ENCODE measurements around the gene HM13.
A peak's percentile ranks its signal among the peaks of the same experiment; 100 is the strongest.
"Not testable (repeated sequence)": the region's sequence is repeated elsewhere in the genome, so short reads cannot be mapped to it uniquely, and the experiment has no call there.

Gene HM13, protein sequence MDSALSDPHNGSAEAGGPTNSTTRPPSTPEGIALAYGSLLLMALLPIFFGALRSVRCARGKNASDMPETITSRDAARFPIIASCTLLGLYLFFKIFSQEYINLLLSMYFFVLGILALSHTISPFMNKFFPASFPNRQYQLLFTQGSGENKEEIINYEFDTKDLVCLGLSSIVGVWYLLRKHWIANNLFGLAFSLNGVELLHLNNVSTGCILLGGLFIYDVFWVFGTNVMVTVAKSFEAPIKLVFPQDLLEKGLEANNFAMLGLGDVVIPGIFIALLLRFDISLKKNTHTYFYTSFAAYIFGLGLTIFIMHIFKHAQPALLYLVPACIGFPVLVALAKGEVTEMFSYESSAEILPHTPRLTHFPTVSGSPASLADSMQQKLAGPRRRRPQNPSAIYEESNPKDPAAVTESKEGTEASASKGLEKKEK

DNA sequence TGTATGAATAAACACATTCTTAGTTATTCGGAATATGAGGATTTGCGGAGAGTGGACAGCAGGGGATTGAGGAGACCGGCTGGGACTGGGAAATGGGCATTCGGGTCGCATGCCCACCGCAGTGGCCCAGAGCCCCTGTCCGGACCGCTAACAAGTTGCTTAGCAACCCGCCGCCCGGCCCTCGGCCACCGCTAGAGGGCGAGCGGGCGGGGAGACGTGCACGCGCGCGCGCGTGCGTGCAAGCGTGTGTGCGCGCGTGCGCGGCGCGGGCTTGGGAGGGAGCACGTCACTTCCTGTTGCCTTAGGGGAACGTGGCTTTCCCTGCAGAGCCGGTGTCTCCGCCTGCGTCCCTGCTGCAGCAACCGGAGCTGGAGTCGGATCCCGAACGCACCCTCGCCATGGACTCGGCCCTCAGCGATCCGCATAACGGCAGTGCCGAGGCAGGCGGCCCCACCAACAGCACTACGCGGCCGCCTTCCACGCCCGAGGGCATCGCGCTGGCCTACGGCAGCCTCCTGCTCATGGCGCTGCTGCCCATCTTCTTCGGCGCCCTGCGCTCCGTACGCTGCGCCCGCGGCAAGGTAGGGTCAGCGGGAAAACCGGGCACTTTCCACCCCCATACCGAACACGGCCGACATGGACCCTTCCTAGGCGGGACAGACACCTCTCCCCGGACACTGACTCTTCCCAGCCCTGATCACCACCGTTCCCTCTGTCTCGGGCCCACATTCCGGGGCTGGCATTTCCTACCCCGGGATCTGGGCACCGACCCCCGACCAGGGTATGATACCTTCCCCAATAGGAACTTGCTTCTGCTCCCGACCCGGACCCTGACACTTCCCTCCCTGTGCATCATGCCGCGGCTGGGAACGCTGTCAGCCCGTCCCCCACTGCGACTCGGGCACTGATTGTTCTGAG is at the start of gene HM13:
TSS of gene HM13 (plus strand) at position 289 of the 918 bp plus-strand sequence. CDS start at position 399, 110 bp downstream.
- DNase-seq = peak; percentile 29 to 94 (median 86)

DNA sequence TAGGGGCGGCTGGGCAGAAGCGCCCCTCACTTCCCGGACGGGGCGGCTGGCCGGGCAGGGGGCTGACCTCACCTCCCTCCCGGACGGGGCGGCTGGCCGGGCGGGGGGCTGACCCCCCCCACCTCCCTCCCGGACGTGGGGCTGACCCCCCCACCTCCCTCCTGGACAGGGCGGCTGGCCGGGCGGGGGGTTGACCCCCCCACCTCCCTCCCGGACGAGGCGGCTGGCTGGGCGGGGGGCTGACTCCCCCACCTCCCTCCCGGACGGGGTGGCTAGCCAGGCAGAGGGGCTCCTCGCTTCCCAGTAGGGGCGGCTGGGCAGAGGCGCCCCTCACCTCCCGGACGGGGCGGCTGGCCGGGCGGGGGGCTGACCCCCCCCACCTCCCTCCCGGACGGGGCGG is 43.3 kb upstream of the HM13 start:
- not testable (repeated sequence) for DNase-seq

DNA sequence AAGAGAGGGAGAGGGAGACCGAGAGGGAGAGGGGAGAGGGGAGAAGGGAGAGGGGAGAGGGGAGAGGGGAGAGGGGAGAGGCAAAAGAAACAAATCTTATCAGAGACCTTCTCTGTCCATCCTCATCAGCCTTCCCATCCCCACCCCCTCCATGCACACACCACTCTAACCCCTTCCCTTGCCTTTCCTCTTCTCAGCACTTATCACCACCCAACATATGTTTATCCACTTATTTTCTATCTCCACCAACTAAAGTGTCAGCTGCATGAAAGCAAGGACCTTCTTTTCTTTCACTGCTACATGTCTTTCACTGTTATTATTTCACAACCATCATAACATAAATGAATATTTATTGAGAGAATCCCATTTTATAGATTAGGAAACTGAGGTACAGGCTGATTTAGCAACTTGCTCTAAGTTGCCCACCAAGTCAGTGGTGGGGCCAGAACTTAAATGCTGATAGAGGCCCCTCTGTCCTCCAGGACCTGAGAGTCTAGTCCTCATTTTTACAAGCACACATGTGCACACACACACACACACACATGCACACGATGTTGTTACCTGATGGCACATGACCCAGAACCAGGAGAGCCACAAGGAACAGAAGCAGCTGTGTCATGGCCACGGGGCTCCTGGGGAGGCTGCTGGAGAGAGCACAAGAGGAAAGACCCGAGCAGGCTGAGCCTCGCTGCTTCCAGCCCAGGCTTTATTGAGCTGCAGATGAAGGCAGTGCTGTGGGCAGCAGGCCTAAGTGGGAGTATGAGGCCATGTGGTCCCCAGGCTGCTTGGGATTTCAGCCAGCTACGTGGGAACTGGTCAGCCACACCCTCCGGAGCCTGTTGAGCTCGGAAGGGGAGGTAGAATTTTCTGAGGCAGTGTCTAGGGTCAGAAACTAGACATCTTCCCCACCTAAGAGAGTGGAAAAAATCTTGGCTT is 41.6 kb upstream of the HM13 start:
- no peak for DNase-seq

DNA sequence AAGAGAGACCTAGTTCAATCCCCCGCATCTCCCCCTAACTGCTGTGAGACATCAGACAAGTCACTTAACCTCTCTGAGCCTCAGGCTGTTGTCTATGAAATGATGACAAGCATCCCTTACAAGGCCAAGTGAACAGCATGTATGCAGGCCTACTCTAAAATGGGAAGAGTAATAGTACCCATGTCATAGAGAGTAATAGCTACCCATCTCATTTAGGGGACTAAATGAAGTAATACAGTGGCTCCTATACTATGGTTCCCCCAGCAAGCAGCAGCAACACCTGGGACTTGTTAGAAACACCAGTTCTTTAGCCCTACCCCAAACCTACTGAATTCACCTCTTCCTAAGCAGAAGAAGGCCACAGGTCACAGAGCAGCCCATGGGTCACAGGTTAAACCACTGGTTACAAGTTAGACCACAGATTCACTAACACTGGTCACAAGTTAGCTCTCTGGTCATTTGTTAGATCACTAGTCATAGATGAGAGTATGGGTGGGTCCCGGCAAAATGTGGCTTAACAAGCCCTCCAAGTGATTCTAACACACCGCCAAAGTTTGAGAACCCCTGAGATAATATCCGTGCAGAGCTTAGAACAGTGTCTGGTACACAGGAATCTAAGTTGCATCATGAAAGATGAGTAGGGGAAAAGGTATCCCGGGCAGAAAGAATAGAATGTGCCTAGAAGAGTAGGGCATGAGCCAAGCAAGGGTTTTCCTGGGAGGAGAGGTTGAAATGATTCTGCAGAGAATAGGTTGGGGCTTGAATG is 40.7 kb upstream of the HM13 start:
- no peak for DNase-seq

DNA sequence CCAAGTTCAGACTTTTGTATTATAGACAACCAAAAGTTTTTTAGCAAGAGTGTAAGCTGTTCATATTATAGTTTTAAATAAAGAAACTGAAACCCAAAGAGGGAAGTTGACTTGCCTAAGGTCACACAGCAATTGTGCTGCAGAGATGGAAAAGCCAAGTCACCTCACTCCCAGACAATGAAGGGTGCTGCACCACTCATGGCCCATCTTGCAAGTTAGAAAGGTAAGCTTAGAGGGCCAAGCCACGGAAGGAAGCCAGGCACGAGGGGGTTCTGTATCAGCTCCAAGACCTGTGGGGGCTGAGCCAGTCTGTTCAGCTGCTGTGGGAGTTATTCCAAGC is 40.2 kb upstream of the HM13 start:
- DNase-seq = no peak

DNA sequence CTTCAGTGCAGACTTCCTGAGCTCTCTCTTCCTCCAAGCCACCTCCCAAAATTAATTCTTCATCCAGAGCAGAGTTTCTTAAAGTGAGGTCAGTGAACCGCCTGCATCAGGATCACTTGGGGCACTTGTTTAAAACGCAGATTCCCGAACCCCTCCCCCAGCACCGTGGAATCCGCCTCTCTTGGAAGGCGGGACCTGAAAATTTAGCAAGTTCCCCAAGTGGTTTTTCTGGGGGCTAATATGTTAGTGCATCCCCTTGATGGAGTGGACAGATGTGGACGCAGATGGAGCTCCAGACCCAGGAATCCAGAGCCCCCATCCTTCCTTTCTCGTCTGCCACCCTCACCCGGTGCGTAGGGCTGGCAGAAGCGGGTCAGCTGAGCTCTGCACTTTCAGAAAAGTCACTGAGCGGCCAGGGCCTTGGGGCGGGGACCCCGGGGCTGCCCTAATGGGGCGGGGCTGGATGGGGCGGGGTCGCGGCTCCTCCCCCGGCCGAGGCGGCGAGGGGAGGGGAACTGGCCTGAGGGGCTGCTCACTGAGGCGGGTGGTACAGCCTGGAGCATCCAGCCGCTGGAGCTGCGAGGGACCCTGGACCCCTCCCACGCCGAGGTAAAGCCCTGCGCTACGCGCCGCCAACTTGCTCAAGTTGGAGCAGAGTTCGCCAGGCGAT is 39.3 kb upstream of the HM13 start, which contains the start of the genes DEFB124 and REM1:
TSS of gene DEFB124 (minus strand) at position 370 of the 670 bp plus-strand sequence. CDS start 2,114 bp downstream, outside the sequence.
TSS of gene REM1 (plus strand) at position 531 of the 670 bp plus-strand sequence. CDS start 1,158 bp downstream, outside the sequence.
- no peak for DNase-seq

DNA sequence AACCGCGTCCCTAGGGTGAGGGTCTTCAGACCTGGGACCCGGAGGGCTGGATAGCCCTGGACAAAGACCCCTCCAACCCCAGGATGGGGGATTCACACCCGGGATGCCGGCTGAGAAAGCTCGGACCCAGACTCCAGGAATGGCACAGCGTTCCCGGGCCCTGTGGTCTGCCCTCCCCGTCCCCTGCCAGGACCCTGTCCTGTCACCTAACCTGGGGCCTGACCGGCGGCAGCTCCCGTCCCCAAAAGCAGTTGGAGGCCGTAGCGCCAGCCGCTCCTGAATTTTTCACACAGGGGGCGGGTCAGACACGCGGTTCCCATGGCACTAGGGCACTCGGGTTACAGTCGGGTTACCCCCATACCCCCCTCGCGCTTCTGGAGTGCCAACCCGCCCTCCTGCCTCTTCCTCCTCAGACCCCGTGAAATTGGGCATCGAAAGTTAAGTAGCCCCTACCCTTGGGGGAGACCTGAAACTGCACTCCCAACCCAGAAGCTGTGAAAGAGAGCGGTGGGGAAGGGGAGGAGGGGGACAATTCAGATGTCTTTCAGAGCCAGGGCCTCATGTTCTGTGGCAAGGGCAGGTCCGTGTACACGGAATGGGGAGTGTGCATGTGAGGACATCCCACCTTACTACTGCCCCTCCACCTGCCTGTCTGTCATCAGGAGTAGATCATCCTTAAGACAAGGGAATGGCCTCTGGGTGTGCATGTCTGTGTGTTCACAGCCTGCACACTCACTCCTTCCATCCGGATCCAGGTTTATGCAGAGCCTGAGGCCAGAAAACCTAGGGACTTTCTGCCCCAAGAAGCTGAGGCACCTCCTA is 38.6 kb upstream of the HM13 start:
- DNase-seq = no peak

DNA sequence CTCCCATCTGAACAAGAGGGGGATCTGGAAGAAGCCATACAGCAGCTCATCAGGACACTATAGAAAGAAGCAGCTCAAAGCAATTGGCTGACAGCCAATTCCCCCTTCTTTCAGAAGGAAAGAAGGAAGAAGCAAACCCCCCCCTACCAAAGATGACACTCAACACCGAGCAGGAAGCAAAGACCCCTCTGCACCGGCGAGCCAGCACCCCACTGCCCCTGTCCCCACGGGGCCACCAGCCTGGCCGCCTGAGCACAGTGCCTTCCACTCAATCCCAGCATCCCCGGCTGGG is 38.0 kb upstream of the HM13 start:
- DNase-seq = no peak

DNA sequence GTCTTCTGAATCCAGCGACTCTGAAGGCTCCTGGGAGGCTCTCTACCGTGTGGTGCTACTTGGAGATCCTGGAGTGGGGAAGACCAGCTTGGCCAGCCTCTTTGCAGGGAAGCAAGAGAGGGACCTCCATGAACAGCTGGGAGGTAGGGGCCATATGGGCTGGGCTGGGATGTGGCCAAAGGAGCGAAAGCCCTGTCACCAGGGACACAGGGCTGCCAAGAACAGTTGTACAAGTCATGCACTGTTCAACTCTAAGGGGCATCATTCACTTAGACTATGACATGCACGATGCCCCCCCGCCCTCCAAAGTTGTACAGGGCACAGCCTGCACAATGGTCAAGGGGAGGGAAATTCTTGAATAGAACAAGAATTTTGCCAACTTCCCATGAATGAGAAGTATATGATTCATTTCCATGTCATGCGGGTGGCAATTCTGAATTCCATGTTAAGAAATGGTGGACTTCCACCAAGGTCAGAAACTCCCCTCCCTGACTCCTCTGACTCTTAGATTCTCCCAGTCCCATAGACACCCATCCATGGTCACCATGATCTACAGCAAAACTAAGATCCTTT is 37.5 kb upstream of the HM13 start:
- no peak for DNase-seq

DNA sequence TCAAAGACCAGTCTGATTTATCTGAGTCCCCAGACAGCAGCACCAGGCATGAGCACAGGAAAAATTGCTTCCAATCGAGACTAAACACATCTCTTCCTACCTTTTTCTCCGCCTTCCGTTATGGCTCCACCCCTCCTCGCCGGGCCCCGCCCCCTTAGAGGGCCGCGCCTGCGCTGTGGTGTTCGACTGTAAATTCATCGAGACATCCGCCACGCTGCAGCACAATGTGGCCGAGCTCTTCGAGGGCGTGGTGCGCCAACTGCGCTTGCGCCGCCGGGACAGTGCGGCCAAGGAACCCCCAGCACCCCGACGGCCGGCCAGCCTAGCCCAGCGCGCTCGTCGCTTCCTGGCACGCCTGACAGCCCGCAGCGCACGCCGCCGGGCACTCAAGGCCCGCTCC is 30.2 kb upstream of the HM13 start:
- DNase-seq = no peak

DNA sequence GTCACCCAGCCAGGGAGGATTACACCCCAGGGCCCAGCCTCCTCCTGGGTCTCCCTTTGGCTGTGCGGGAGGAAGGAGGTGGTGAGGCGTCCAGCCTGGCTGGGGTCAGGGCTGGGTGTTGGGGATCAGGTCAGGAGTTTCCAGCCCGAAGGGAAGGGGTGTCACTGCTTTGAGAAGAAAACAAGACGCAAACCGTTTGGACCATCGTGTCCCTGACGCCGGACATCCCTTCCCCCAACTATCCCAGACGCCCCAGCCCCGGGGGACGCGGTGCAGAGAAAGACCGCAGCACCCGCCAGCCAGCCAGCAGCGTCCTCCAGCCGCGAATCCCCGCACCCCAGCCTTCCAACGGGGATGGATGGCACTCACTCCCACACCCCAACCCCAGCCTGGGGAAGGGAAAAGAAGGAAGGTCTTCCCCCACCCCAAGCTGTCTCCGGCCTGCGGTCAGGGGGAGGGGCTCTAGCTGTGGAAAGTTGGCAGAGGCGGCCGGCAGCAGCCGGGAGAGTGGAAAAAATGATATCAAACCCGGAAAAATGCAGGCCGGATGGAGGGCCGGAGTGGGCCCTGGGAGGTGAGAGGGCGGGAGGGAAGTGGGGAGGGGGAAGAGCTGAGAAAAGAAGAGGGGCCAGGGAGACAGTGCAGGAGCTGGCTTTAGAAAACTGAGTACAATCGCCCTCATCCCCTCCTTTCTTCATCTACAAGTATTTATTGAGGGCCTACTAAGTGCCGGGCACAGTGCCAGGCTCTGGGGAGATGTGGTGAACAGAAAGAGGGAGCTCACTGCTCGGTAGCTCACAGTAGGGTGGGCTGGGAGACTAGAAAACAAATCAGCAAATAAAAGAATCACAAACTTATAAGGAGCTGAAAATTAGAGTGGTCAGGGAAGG is 28.5 kb upstream of the HM13 start:
- peak in 1 of 14 donors; percentile 13 for DNase-seq

DNA sequence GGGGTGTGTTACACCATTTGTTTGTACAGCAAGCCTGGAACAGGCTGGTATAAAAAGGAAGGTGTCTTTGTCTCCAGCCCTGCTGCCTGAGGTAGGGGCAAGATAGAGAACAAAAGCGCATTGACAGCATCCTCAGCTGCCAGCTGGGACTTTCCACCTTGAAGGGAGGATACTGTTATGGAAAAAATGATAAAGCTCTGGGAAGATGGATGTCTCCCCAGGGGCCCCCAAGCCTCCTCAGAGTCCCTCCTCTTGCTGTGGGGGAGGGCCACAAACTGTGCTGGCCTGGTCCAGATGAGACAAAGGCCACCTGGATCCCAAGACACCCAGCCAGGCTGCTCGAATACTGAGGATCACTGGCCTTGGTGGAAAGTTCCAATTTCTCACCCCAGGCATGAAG is 26.1 kb upstream of the HM13 start:
- no peak for DNase-seq

DNA sequence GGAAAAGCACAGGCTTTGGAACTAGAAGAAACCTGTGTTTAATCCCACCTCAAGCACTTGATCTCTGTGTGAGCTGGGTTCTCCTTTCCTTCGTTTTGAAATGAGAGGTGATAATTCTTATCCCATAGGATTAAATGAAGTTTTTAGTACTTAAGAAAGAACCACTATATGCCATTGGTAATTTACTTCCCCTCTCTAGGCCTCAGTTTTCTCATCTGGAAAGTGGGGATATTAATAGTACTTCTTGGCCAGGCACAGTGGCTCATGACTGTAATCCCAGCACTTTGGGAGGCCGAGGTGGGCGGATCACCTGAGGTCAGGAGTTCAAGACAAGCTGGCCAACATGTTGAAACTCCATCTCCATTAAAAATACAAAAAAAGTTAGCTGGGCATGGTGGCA is 25.1 kb upstream of the HM13 start:
- no peak for DNase-seq

DNA sequence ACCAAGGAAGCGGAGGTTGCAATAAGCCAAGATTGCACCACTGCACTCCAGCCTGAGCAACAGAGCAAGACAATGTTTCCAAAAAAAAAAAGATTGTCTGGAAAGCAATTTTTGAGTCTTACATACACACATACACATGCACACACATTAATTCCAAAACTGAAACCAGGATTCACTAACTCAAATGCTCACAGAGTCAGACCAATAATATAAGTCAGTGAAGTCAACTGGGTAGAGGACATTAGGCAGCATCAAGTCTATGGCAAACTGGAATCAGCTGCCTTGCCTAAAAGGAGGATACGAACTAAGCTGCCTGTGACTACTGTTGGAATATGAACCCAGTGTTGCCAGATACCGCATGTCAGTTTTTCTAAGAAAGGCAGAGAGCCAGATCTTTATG is 23.5 kb upstream of the HM13 start:
- no peak for DNase-seq

DNA sequence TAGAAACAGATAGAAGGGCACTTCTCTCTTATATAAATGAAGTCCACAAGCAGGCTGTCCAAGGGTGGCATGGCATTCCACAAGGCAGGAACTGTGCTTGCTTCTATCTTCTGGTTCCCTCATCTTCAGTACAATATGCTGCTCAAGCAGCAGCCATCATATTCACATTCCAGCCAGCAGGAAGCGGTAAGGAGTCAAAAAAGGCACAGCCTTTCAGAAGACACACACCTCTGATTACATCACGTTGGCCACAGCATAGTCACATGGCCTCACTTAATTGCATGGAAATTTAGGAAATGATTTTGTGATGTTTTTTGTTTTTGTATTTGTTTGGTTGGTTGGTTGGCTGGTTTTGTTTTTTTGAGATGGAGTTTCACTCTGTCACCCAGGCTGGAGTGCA is 20.1 kb upstream of the HM13 start:
- no peak for DNase-seq

DNA sequence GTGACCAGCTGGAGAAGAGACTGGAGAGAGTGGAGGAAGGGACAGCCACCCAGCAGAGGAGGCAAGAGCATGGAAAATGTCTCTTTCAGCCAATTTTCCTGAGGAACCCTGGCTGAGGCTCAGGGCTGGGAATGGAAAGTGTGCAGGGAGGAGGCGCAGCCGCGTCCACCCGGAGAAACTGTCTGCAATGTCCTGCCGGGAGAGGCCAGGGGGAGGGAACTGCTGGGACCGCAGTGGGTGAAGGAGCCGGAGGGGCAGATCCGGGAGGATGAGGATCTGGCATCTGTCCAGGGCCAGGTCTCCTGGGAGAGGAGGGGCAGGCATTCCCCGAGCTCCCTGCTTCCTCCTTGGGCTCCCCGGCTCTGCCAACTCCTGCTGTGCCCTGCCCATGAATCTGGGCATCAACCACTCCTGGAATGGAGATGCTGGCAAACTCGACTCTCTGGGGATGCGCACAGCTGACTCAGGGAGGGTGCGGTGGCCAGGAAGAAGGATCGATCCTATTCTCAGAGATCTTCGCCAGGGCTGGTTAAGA is 17.4 kb upstream of the HM13 start:
- no peak for DNase-seq

DNA sequence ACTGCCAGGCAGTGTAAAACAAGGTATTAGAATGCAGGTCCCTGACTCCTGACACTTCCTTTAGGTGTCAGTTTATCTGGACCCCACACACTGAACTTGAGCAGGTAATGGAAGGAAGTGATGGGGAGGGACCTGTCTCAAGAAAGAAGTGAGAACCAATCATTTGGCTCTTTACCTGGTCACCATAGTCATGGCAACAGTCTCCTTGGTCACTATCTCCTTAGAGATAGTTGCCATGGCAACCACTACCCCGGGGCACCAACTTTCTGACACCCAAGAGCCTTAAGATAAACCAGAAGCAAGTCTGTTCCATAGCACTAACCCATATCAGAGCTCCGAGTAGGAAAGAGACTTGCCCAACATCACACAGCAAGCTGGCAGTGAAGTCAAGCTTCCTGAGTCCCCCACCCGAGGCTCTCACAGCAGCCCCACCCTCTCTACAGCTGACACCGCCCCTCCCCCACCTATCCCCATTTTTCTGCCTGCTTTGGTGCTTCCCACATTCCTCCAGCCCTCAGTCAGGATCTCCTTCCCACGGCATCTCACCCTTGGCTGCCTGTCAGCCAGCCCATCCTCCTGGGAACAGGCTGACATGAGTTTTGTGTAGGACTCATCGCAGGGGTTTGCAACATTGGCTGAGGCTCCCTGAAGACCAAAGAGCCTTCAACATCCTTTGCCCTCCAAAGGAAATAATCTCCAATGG is 16.3 kb upstream of the HM13 start:
- DNase-seq = no peak

DNA sequence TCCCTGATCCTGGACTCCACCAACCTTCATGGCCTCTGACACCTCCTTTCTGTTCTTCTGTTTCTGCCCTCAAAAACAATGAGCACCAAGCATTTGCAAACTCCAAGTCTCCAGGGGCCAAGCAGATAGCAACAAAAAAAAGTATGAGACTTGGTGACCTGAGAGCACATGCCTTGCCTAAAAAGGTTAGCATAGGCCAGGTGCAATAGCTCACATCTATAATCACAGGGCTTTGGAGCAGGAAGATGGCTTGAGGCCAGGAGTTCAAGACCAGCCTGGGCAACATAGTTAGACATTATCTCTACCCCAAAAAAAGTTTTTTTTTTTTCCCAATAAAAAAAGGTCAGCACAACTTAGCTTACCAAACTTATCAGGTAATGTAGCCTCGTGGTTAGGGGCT is 13.7 kb upstream of the HM13 start:
- DNase-seq = no peak

All from C1 segment of cervical spinal cord (tissue), 14 donors.